ENCODE data around the gene NR3C1.

GRCh38 chr5:143432658-143433239 lies 29.3 kb upstream of the NR3C1 start:
- TF ChIP-seq, protein P1, sequence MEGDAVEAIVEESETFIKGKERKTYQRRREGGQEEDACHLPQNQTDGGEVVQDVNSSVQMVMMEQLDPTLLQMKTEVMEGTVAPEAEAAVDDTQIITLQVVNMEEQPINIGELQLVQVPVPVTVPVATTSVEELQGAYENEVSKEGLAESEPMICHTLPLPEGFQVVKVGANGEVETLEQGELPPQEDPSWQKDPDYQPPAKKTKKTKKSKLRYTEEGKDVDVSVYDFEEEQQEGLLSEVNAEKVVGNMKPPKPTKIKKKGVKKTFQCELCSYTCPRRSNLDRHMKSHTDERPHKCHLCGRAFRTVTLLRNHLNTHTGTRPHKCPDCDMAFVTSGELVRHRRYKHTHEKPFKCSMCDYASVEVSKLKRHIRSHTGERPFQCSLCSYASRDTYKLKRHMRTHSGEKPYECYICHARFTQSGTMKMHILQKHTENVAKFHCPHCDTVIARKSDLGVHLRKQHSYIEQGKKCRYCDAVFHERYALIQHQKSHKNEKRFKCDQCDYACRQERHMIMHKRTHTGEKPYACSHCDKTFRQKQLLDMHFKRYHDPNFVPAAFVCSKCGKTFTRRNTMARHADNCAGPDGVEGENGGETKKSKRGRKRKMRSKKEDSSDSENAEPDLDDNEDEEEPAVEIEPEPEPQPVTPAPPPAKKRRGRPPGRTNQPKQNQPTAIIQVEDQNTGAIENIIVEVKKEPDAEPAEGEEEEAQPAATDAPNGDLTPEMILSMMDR (conservative IDR thresholded peaks at IDR 0.05; ENCODE audit: low read depth, low read length) = no peak
- TF ChIP-seq EZH2 (IDR thresholded peaks at IDR 0.05; ENCODE audit: borderline replicate concordance, low read depth, low read length, poor library complexity, severe bottlenecking) = no peak

All from A673 (cell line).